Adrenal gland (tissue), 12 donors: ENCODE data around the gene PML. TPM values are rescaled to one million over a fixed set of nuclear protein-coding genes. Genes with fewer than 3 reads are reported as not detected.

Source experiments
- DNase-seq, 7 donors: peaks; one replicate each; pipeline ENCODE4 v3.0.0-alpha.2; 2019 to 2020
- H3K27ac ChIP-seq, 5 donors: fragments of 200-600 bp; sonication (generic) in 4 of 5; 1 replicate in 3 of 5; 2 replicates in 2 of 5; pipeline versions ENCODE4 v1.5.1 to v1.8.0; 2016 to 2020; ENCODE audit warnings: mild to moderate bottlenecking in 1 of 5
- H3K27me3 ChIP-seq: fragments of 200-600 bp; 2 replicates; pipeline ENCODE4 v1.8.0; 2021
- H3K36me3 ChIP-seq, 2 donors: fragments of 200-600 bp; replicated peaks in 1 of 2; 1 replicate in 1 of 2; 2 replicates in 1 of 2; pipeline versions ENCODE4 v1.5.1 to v1.8.0; 2018 to 2022
- H3K4me1 ChIP-seq, 2 donors: fragments of 200-600 bp; replicated peaks in 1 of 2; 1 replicate in 1 of 2; 2 replicates in 1 of 2; pipeline versions ENCODE4 v1.5.1 to v1.8.0; 2018 to 2021
- H3K4me3 ChIP-seq, 4 donors: fragments of 200-600 bp; sonication (generic) in 3 of 4; one replicate each; pipeline ENCODE4 v1.5.1; 2016 to 2018
- H3K9me3 ChIP-seq, 3 donors: fragments of 200-600 bp; sonication (generic) in 1 of 3; replicated peaks in 1 of 3; 1 replicate in 2 of 3; 2 replicates in 1 of 3; pipeline versions ENCODE4 v1.5.1 to v1.8.0; 2016 to 2021
- CTCF ChIP-seq, 6 experiments: fragments of 450-650 bp in 4 of 6; fragments of 200-600 bp in 2 of 6; sonication (generic) in 1 of 6; IDR thresholded peaks; 1 replicate in 5 of 6; 2 replicates in 1 of 6; pipeline versions ENCODE4 v1.5.1 to v1.8.0; 2016 to 2021; ENCODE audit warnings: antibody characterized with exemption in 6 of 6, mild to moderate bottlenecking in 2 of 6, moderate library complexity in 1 of 6
- POLR2A ChIP-seq, 2 donors: fragments of 450-650 bp; IDR thresholded peaks; one replicate each; pipeline ENCODE4 v1.6.1; 2017; ENCODE audit warnings: antibody characterized with exemption in 2 of 2, mild to moderate bottlenecking in 2 of 2, moderate library complexity in 1 of 2
- WGBS, 4 donors: extraction: QIAGEN DNeasy Blood & Tissue Kit in 2 of 4; methylation state at CpG; one replicate each; pipeline versions ENCODE4 v1.1.5 to v1.1.7; 2013 to 2017; 5-methylcytosine and 5-hydroxymethylcytosine counted together
- intact Hi-C, 2 donors: fragments of 100-400 bp; cut with DNase I; formaldehyde crosslinking; loops; one replicate each; pipeline versions ENCODE4 v1.14.1 to v1.15.0; 2022 to 2023
- polyA plus RNA-seq, 3 donors: library from polyadenylated mRNA; stranded (reverse); fragments of 200-250 nt in 2 of 3; fragments of 350-450 nt in 1 of 3; fragmentation: Illumina TruSeq in 1 of 3; extraction: RNeasy Lipid Tissue Mini Kit (QIAGEN cat#74804) in 1 of 3; gene quantifications; one replicate each; pipeline ENCODE4 v1.2.3, GENCODE V29; 2013 to 2014
- total RNA-seq, 9 donors: library from RNA; depleted of rRNA in 4 of 9; stranded (reverse); fragments of >200 nt in 4 of 9; fragments of 120-200 nt in 1 of 9; fragmentation: NEBNext Ultra II Directional in 1 of 9; extraction: Animal tissue kit (Norgen Biotek cat#: 25700) in 1 of 9; gene quantifications; one replicate each; pipeline versions ENCODE4 v1.1.0 to v1.2.4, GENCODE V29; 2013 to 2023
- donor health status: healthy with polysubstance abuse.
- donor health status: Bipolar disorder and iron deficiency.
- donor health status: DM: yes; HTN: yes; CAD: no.
- donor health status: DM: no; HTN: no; CAD: no.
- donor health status: DM: no; HTN: no; CAD: no.
- donor health status: DM: yes; HTN: yes; CAD: no.

Gene PML
- total and polyA plus RNA-seq, 12 donors: 7.0 to 103 (median 58.7) TPM

GRCh38 chr15:74042603-74043424 lies 48.3 kb downstream of the PML start:
- peaks cover 0 to 8% of the 10 kb centered on the region in 2 donors for H3K4me1 ChIP-seq
- no peak for TF ChIP-seq POLR2A (IDR thresholded peaks at IDR 0.05)
- no peak for TF ChIP-seq CTCF (IDR thresholded peaks at IDR 0.05)
- no peak for DNase-seq
- H3K27ac ChIP-seq: peak overlapping the region in 2 of 5 donors; percentile 54 to 82
- no peaks in the 10 kb centered on the region for H3K9me3 ChIP-seq
- no peaks in the 10 kb centered on the region for H3K36me3 ChIP-seq
- H3K4me3 ChIP-seq: no peak overlapping the region
- intact Hi-C loops: no loop called here
- H3K27me3 ChIP-seq: no peaks in the 10 kb centered on the region
- 89 to 94% (median 90%) methylated on average over 7 to 11 of the region's 11 CpGs for WGBS, 4 donors

GRCh38 chr15:74043425-74044266 lies 49.1 kb downstream of the PML start:
- Histone ChIP-seq H3K36me3 (no peaks in the 10 kb centered on the region), H3K9me3 (no peaks in the 10 kb centered on the region), H3K27me3 (no peaks in the 10 kb centered on the region), H3K4me3 (no peak overlapping the region), H3K27ac (peak overlapping the region in 3 of 5 donors; percentile 36 to 82 (median 54)), H3K4me1 (peaks cover 4 to 8% of the 10 kb centered on the region in 2 donors)
- DNase-seq: peak in 1 of 7 donors; percentile 24
- intact Hi-C loops: no loop called here
- TF ChIP-seq CTCF (IDR thresholded peaks at IDR 0.05) (no peak), POLR2A (IDR thresholded peaks at IDR 0.05) (no peak)
- WGBS, 4 donors: 78 to 89% (median 88%) methylated on average over 3 to 7 of the region's 7 CpGs

GRCh38 chr15:74044267-74045110 lies 50.0 kb downstream of the PML start:
- Histone ChIP-seq H3K36me3 (no peaks in the 10 kb centered on the region), H3K9me3 (no peaks in the 10 kb centered on the region), H3K4me3 (no peak overlapping the region), H3K27me3 (no peaks in the 10 kb centered on the region), H3K4me1 (peaks cover 4 to 8% of the 10 kb centered on the region in 2 donors), H3K27ac (peak overlapping the region in 2 of 5 donors; percentile 36 to 82)
- TF ChIP-seq POLR2A (IDR thresholded peaks at IDR 0.05) (no peak), CTCF (IDR thresholded peaks at IDR 0.05) (no peak)
- peak in 2 of 7 donors; percentile 30 to 44 for DNase-seq
- intact Hi-C loops: no loop called here
- WGBS, 4 donors: 78 to 87% (median 85%) methylated on average over 3 to 31 of the region's 31 CpGs
